Neural crest cell (in vitro differentiated cells): ENCODE data around the gene VPS26B. TPM values are rescaled to one million over a fixed set of nuclear protein-coding genes. Genes with fewer than 3 reads are reported as not detected.
A peak's percentile ranks its signal among the peaks of the same experiment; 100 is the strongest.
"Not testable (repeated sequence)": the region's sequence is repeated elsewhere in the genome, so short reads cannot be mapped to it uniquely, and the experiment has no call there.

Experiments
- DNase-seq: peaks from one replicate; pipeline ENCODE4 v3.0.0; 2021; ENCODE audit warnings: low read depth, mixed read lengths, low spot score
- H3K27ac Mint-ChIP-seq: one replicate; pipeline ENCODE4 v1.8.0; 2021; ENCODE audit warnings: mild to moderate bottlenecking, mixed read lengths; ENCODE audit not compliant: unreplicated experiment
- H3K27me3 Mint-ChIP-seq: 2 replicates; pipeline ENCODE4 v1.8.0; 2021; ENCODE audit warnings: low read depth, mild to moderate bottlenecking, mixed read lengths
- H3K36me3 Mint-ChIP-seq: 2 replicates; pipeline ENCODE4 v1.8.0; 2021; ENCODE audit warnings: low read depth, mild to moderate bottlenecking, mixed read lengths
- H3K4me1 Mint-ChIP-seq: 2 replicates; pipeline ENCODE4 v1.8.0; 2021; ENCODE audit warnings: mixed read lengths
- H3K4me3 Mint-ChIP-seq: one replicate; pipeline ENCODE4 v1.8.0; 2021; ENCODE audit warnings: mild to moderate bottlenecking, mixed read lengths
- H3K9me3 Mint-ChIP-seq: 2 replicates; pipeline ENCODE4 v1.8.0; 2021; ENCODE audit warnings: mixed read lengths
- long read RNA-seq: library from polyadenylated mRNA; unstranded; transcript quantifications from one replicate; pipeline ENCODE4 v2.0.0, GENCODE V29; 2020
- total RNA-seq: library from RNA; stranded (reverse); gene quantifications from 2 replicates; pipeline ENCODE4 v1.2.1, GENCODE V29; 2021
- TF ChIP-seq, protein P1 (sequence below): fragments of 200-600 bp; sonication (generic); conservative IDR thresholded peaks from 2 replicates; pipeline ENCODE4 v1.5.0; 2021; ENCODE audit warnings: antibody characterized with exemption, mild to moderate bottlenecking

VPS26B gene
- 45.6 and 47.8 TPM in 2 replicates for total RNA-seq
- long read RNA-seq, partial matches to known transcripts: 14 of 16 reads
- long read RNA-seq, other reads (novel, unspliced or antisense): 1 of 16 reads

DNA sequence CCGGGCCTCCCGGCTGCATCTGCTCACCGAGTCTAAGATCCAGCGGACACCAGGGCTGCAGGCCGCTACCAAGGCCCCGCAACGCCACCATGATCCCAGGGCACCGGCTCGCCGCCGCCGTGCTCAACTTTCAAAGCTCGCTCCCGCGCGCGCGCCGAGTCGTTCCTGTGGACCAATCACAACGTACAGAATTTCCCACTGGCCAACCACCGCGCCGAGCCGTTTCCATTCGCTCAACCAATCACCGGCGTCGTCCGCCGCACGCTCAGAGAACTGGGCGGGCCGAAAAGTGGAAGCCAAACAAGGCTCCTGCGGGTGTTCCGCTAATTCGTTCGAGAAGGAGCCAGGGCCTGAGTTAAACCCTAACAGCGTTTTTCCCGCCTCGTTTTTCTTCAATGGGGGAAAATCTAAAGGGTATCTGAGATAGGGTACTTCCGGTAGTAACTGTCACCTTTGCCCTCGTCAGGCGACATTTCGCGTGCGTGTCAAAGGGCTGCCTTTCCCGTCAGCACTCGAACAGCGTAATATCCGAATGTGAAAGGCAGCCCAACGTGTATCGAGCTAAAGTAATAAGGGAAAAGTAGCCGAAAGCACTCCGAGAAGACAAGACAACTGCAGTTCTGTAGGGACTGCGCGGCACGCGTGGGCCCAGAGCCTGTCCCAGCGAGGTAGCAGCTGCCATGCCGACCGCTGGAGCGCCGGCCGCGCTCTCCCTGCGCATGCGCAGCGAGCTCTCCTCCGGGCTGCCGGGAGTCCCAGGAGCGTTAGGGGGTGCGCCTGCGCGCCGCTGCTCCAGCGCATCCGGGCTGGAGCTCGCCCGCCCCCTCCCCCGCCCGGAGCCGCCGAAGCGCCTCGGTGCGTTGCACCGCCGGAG lies at the start of gene VPS26B, which contains the start of gene NCAPD3:
VPS26B (plus strand) TSS at position 836 of the 874 bp plus-strand sequence. CDS start 452 bp downstream, outside the sequence.
NCAPD3 (minus strand) TSS at position 132 of the 874 bp plus-strand sequence; CDS start at position 91, 41 bp downstream.
- peaks cover 3% of the 10 kb centered on the region for H3K36me3 Mint-ChIP-seq
- DNase-seq: peak; percentile 93
- peaks cover 48% of the 10 kb centered on the region for H3K4me1 Mint-ChIP-seq
- peak within 1 kb of the TSS; percentile 96 for H3K4me3 Mint-ChIP-seq
- TF ChIP-seq, protein P1, sequence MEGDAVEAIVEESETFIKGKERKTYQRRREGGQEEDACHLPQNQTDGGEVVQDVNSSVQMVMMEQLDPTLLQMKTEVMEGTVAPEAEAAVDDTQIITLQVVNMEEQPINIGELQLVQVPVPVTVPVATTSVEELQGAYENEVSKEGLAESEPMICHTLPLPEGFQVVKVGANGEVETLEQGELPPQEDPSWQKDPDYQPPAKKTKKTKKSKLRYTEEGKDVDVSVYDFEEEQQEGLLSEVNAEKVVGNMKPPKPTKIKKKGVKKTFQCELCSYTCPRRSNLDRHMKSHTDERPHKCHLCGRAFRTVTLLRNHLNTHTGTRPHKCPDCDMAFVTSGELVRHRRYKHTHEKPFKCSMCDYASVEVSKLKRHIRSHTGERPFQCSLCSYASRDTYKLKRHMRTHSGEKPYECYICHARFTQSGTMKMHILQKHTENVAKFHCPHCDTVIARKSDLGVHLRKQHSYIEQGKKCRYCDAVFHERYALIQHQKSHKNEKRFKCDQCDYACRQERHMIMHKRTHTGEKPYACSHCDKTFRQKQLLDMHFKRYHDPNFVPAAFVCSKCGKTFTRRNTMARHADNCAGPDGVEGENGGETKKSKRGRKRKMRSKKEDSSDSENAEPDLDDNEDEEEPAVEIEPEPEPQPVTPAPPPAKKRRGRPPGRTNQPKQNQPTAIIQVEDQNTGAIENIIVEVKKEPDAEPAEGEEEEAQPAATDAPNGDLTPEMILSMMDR: peak; percentile 16
- peaks cover 3% of the 10 kb centered on the region for H3K27me3 Mint-ChIP-seq
- H3K27ac Mint-ChIP-seq: peak within 1 kb of the TSS; percentile 97
- H3K9me3 Mint-ChIP-seq: no peaks in the 10 kb centered on the region

DNA sequence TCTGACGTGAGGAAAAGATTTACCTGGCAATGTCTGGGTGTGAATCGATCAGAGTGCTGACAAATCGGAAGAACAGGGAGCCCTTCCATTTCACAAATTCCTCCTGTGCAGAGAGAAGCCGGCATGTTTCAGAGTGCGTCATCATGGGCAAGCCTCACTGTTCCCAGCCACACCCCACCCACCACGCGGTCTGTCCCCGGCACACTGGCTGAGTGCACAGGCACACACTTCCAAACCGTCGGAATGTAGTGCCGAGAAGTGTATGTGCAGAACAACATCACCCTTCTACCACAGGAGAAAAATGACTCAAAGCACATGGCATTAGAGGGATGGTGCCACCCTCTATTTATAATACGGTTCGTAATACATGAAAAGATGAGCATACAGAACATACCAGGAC lies 48.2 kb upstream of the VPS26B start:
- TF ChIP-seq, protein P1: no peak
- H3K4me1 Mint-ChIP-seq: no peaks in the 10 kb centered on the region
- H3K27me3 Mint-ChIP-seq: no peaks in the 10 kb centered on the region
- no peak overlapping the region for H3K27ac Mint-ChIP-seq
- no peak for DNase-seq
- no peaks in the 10 kb centered on the region for H3K9me3 Mint-ChIP-seq
- H3K36me3 Mint-ChIP-seq: peaks cover 24% of the 10 kb centered on the region
- no peak overlapping the region for H3K4me3 Mint-ChIP-seq

GRCh38 chr11:134178032-134178674 lies 46.3 kb upstream of the VPS26B start:
- Mint-ChIP-seq H3K4me1 (no peaks in the 10 kb centered on the region), H3K27me3 (no peaks in the 10 kb centered on the region), H3K36me3 (peaks cover 12% of the 10 kb centered on the region), H3K4me3 (no peak overlapping the region), H3K9me3 (no peaks in the 10 kb centered on the region), H3K27ac (no peak overlapping the region)
- TF ChIP-seq, protein P1: no peak
- no peak for DNase-seq

GRCh38 chr11:134181707-134182106 lies 42.8 kb upstream of the VPS26B start:
- Mint-ChIP-seq H3K27ac (no peak overlapping the region), H3K9me3 (no peaks in the 10 kb centered on the region), H3K27me3 (no peaks in the 10 kb centered on the region), H3K36me3 (peaks cover 2% of the 10 kb centered on the region), H3K4me3 (no peak overlapping the region), H3K4me1 (no peaks in the 10 kb centered on the region)
- TF ChIP-seq, protein P1: no peak
- DNase-seq: no peak

DNA sequence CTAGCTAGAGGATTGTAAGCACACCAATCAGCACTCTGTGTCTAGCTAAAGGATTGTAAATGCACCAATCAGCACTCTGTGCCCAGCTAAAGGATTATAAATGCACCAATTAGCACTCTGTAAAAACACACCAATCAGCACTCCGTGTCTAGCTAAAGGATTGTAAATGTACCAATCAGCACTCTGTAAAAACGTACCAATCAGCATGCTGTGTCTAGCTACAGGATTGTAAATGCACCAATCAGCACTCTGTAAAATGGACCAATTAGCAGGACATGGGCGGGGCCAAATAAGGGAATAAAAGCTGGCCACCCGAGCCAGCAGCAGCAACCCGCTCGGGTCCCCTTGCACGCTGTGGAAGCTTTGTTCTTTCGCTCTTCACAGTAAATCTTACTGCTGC lies 36.4 kb upstream of the VPS26B start:
- H3K36me3 Mint-ChIP-seq: peaks cover 34% of the 10 kb centered on the region
- DNase-seq, H3K4me3 Mint-ChIP-seq, H3K27me3 Mint-ChIP-seq, H3K4me1 Mint-ChIP-seq, H3K9me3 Mint-ChIP-seq, H3K27ac Mint-ChIP-seq: not testable (repeated sequence)
